Neural progenitor cell (in vitro differentiated cells): ENCODE results near the gene SERBP1. TPM values are rescaled to one million over a fixed set of nuclear protein-coding genes. Genes with fewer than 3 reads are reported as not detected.

ENCODE experiments used
- DNase-seq: peaks from one replicate; pipeline ENCODE4 v3.0.0-alpha.2; 2016; ENCODE audit warnings: low spot score
- H2AFZ ChIP-seq: fragments of 200-600 bp; sonication (generic); replicated peaks from 2 replicates; pipeline ENCODE4 v1.6.1; 2016; ENCODE audit warnings: antibody characterized with exemption
- H3F3A ChIP-seq: fragments of 200-600 bp; sonication (generic); 2 replicates; pipeline ENCODE4 v1.6.1; 2016; ENCODE audit warnings: antibody characterized with exemption, low read depth
- H3K27ac ChIP-seq: fragments of 200-600 bp; sonication (generic); 2 replicates; pipeline ENCODE4 v1.5.1; 2016; ENCODE audit warnings: mild to moderate bottlenecking
- H3K27me3 ChIP-seq: fragments of 200-600 bp; sonication (generic); 2 replicates; pipeline ENCODE4 v1.6.1; 2016; ENCODE audit warnings: mild to moderate bottlenecking, moderate library complexity
- H3K36me3 ChIP-seq: fragments of 200-600 bp; sonication (generic); 2 replicates; pipeline ENCODE4 v1.5.1; 2016
- H3K4me1 ChIP-seq: fragments of 200-600 bp; sonication (generic); 2 replicates; pipeline ENCODE4 v1.6.1; 2016; ENCODE audit warnings: mixed run types
- H3K4me2 ChIP-seq: fragments of 200-600 bp; sonication (generic); 2 replicates; pipeline ENCODE4 v1.6.1; 2016
- H3K4me3 ChIP-seq: fragments of 200-600 bp; sonication (generic); 2 replicates; pipeline ENCODE4 v1.5.1; 2016
- H3K79me2 ChIP-seq: fragments of 200-600 bp; sonication (generic); 2 replicates; pipeline ENCODE4 v1.6.1; 2016; ENCODE audit warnings: low read depth
- H3K9ac ChIP-seq: fragments of 200-600 bp; sonication (generic); 2 replicates; pipeline ENCODE4 v1.6.1; 2016
- H3K9me3 ChIP-seq: fragments of 200-600 bp; sonication (generic); 2 replicates; pipeline ENCODE4 v1.5.1; 2016; ENCODE audit warnings: low read depth
- H4K20me1 ChIP-seq: fragments of 200-600 bp; sonication (generic); 2 replicates; pipeline ENCODE4 v1.6.1; 2016; ENCODE audit warnings: low read depth
- H3K27ac Mint-ChIP-seq: 3 replicates; pipeline ENCODE4 v1.8.0; 2021; ENCODE audit warnings: mixed read lengths
- H3K27me3 Mint-ChIP-seq: 2 replicates; pipeline ENCODE4 v1.8.0; 2022; ENCODE audit warnings: low read depth, mild to moderate bottlenecking, inconsistent platforms, moderate library complexity, mixed read lengths; ENCODE audit not compliant: insufficient read depth
- H3K36me3 Mint-ChIP-seq: 3 replicates; pipeline ENCODE4 v1.8.0; 2021; ENCODE audit warnings: mixed read lengths
- H3K4me1 Mint-ChIP-seq: 3 replicates; pipeline ENCODE4 v1.8.0; 2021; ENCODE audit warnings: mixed read lengths
- H3K4me3 Mint-ChIP-seq: 3 replicates; pipeline ENCODE4 v1.8.0; 2021; ENCODE audit warnings: mild to moderate bottlenecking, moderate library complexity, mixed read lengths
- H3K9me3 Mint-ChIP-seq: 3 replicates; pipeline ENCODE4 v1.8.0; 2020; ENCODE audit warnings: mixed read lengths
- EZH2 ChIP-seq: fragments of 200-600 bp; sonication (generic); IDR thresholded peaks from 2 replicates; pipeline ENCODE4 v1.6.1; 2017; ENCODE audit warnings: antibody characterized with exemption, mild to moderate bottlenecking, moderate library complexity
- EZH2phosphoT487 ChIP-seq: fragments of 200-600 bp; sonication (generic); IDR thresholded peaks from 2 replicates; pipeline ENCODE4 v1.6.1; 2017; ENCODE audit warnings: antibody characterized with exemption
- total RNA-seq: library from RNA; depleted of rRNA; stranded (reverse); fragments of >200 nt; gene quantifications from 2 replicates; pipeline ENCODE4 v1.2.3, GENCODE V29; 2015; ENCODE audit warnings: low replicate concordance
- TF ChIP-seq, protein P1 (sequence below): fragments of 200-600 bp; sonication (generic); IDR thresholded peaks from 2 replicates; pipeline ENCODE4 v1.5.1; 2017; ENCODE audit warnings: antibody characterized with exemption, mild to moderate bottlenecking

Gene SERBP1
- total RNA-seq, 1 donor from 2014 or later: 534 TPM

DNA sequence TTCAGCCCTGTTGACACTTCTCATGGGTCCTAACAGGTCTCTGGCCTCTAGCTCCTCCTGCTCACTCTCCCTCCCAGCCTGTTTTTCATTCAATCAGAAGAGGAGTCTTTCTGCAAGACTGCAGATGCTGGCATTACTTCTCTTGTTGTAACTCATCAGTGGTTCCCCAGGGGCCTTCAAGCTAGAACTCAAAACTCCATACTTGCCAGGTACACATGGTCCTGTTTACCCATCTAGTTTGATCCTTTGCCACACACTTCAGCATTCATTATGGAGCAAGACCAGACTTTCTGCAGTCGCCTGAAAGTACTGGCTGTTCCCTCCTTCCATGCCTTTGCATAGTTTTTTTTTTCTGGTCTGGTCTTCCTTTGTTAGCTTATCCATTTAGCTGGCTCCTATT, 47.9 kb downstream of the SERBP1 start:
- Histone ChIP-seq H2AFZ (no peak overlapping the region), H4K20me1 (no peaks in the 10 kb centered on the region), H3K9me3 (peaks cover 5% of the 10 kb centered on the region), H3K9ac (no peak overlapping the region), H3K79me2 (no peaks in the 10 kb centered on the region), H3K4me3 (no peak overlapping the region), H3K4me2 (no peak overlapping the region), H3K27me3 (no peaks in the 10 kb centered on the region), H3F3A (no peaks in the 10 kb centered on the region), H3K27ac (no peak overlapping the region), H3K36me3 (no peaks in the 10 kb centered on the region), H3K4me1 (no peaks in the 10 kb centered on the region)
- no peak for DNase-seq
- H3K36me3 Mint-ChIP-seq: peaks cover 21% of the 10 kb centered on the region
- H3K4me3 Mint-ChIP-seq: no peak overlapping the region
- TF ChIP-seq, protein P1, sequence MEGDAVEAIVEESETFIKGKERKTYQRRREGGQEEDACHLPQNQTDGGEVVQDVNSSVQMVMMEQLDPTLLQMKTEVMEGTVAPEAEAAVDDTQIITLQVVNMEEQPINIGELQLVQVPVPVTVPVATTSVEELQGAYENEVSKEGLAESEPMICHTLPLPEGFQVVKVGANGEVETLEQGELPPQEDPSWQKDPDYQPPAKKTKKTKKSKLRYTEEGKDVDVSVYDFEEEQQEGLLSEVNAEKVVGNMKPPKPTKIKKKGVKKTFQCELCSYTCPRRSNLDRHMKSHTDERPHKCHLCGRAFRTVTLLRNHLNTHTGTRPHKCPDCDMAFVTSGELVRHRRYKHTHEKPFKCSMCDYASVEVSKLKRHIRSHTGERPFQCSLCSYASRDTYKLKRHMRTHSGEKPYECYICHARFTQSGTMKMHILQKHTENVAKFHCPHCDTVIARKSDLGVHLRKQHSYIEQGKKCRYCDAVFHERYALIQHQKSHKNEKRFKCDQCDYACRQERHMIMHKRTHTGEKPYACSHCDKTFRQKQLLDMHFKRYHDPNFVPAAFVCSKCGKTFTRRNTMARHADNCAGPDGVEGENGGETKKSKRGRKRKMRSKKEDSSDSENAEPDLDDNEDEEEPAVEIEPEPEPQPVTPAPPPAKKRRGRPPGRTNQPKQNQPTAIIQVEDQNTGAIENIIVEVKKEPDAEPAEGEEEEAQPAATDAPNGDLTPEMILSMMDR: no peak
- TF ChIP-seq EZH2phosphoT487 (no peak), EZH2 (no peak)
- H3K27ac Mint-ChIP-seq: no peak overlapping the region
- H3K27me3 Mint-ChIP-seq: no peaks in the 10 kb centered on the region
- no peaks in the 10 kb centered on the region for H3K4me1 Mint-ChIP-seq
- peaks cover 34% of the 10 kb centered on the region for H3K9me3 Mint-ChIP-seq

DNA sequence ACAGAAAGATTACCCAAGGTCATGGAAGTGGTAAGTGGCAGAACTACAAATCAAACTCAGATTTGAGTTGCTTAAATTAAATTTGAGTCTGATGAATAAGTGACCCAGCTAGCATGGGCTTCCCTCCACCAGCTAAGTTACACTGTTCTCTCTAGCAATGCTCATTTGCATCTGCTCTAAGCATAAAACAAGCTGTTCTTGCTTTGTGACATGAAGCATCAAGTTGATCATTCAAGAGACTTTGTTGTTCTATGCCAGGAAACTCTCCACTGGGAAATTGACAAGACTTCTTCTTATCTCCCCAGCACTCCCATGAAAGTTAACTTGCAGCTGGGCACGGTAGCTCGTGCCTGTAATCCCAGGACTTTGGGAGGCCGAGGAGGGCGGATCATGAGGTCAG, 49.0 kb downstream of the SERBP1 start:
- Mint-ChIP-seq H3K4me1 (no peaks in the 10 kb centered on the region), H3K36me3 (peaks cover 16% of the 10 kb centered on the region), H3K9me3 (peaks cover 29% of the 10 kb centered on the region), H3K27me3 (no peaks in the 10 kb centered on the region), H3K4me3 (no peak overlapping the region), H3K27ac (no peak overlapping the region)
- Histone ChIP-seq H3K79me2 (no peaks in the 10 kb centered on the region), H3F3A (no peaks in the 10 kb centered on the region), H3K27me3 (no peaks in the 10 kb centered on the region), H3K9ac (no peak overlapping the region), H2AFZ (no peak overlapping the region), H3K4me3 (no peak overlapping the region), H3K27ac (no peak overlapping the region), H3K9me3 (peaks cover 5% of the 10 kb centered on the region), H4K20me1 (no peaks in the 10 kb centered on the region), H3K4me2 (no peak overlapping the region), H3K36me3 (no peaks in the 10 kb centered on the region), H3K4me1 (no peaks in the 10 kb centered on the region)
- TF ChIP-seq EZH2 (no peak), EZH2phosphoT487 (no peak)
- TF ChIP-seq, protein P1: no peak
- no peak for DNase-seq

DNA sequence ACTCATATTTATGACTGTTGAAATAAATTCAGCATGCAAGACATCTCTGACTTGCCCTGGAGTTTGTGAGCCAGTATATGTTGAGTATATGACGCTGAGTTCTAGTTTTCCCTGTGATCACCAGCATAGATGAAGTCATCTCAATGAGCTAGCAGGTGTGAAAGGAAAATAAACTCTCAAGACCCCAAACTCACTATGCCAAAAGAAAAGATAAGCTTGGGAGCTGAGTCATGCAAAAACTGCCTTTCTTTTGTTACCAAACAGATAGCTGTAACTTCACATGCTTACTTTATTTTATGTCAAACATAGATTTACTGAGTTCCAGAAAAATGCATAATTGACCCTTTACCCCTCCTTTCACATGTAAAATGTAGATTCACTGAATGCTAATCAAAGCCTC, 52.9 kb downstream of the SERBP1 start:
- Mint-ChIP-seq H3K4me3 (no peak overlapping the region), H3K27me3 (no peaks in the 10 kb centered on the region), H3K36me3 (peaks cover 1% of the 10 kb centered on the region), H3K27ac (no peak overlapping the region), H3K4me1 (no peaks in the 10 kb centered on the region), H3K9me3 (peaks cover 3% of the 10 kb centered on the region)
- H3K4me3 ChIP-seq: no peak overlapping the region
- no peaks in the 10 kb centered on the region for H3K27me3 ChIP-seq
- no peaks in the 10 kb centered on the region for H3K9me3 ChIP-seq
- no peak for DNase-seq
- H4K20me1 ChIP-seq: no peaks in the 10 kb centered on the region
- H3K79me2 ChIP-seq: no peaks in the 10 kb centered on the region
- H3K4me2 ChIP-seq: no peak overlapping the region
- H3F3A ChIP-seq: no peaks in the 10 kb centered on the region
- no peaks in the 10 kb centered on the region for H3K36me3 ChIP-seq
- no peak overlapping the region for H3K27ac ChIP-seq
- TF ChIP-seq, protein P1: no peak
- no peak for TF ChIP-seq EZH2
- no peak for TF ChIP-seq EZH2phosphoT487
- no peak overlapping the region for H3K9ac ChIP-seq
- no peak overlapping the region for H2AFZ ChIP-seq
- H3K4me1 ChIP-seq: no peaks in the 10 kb centered on the region
